Measurements from ENCODE around the gene PCDH9.
"Not testable (repeated sequence)": the region's sequence is repeated elsewhere in the genome, so short reads cannot be mapped to it uniquely, and the experiment has no call there.

The PCDH9 gene

GRCh38 chr13:66881170-66881569 lies 349.0 kb downstream of the PCDH9 start:
- not testable (repeated sequence) for FAIRE-seq

- no peak for FAIRE-seq
These were observed 350.1 kb downstream of the PCDH9 start for GRCh38 chr13:66879988-66880387.

- FAIRE-seq, result no peak
These were observed 354.9 kb downstream of the PCDH9 start for GRCh38 chr13:66875264-66875663.

- FAIRE-seq, result no peak
These were observed 365.5 kb downstream of the PCDH9 start for GRCh38 chr13:66864627-66865026.

GRCh38 chr13:66860878-66861417 lies 369.2 kb downstream of the PCDH9 start:
- no peak for FAIRE-seq

GRCh38 chr13:66859934-66860877 lies 369.9 kb downstream of the PCDH9 start:
- FAIRE-seq, result no peak

GRCh38 chr13:66859078-66859477 lies 371.1 kb downstream of the PCDH9 start:
- no peak for FAIRE-seq

- FAIRE-seq, result no peak
These were observed 372.0 kb downstream of the PCDH9 start for GRCh38 chr13:66858163-66858562.

- no peak for FAIRE-seq
These were observed 375.0 kb downstream of the PCDH9 start for GRCh38 chr13:66855131-66855530.

- no peak for FAIRE-seq
These were observed 376.6 kb downstream of the PCDH9 start for GRCh38 chr13:66853564-66853963.

GRCh38 chr13:66849706-66850105 lies 380.4 kb downstream of the PCDH9 start:
- no peak for FAIRE-seq

- FAIRE-seq, result no peak
These were observed 382.6 kb downstream of the PCDH9 start for GRCh38 chr13:66847541-66847940.

GRCh38 chr13:66845393-66845792 lies 384.7 kb downstream of the PCDH9 start:
- no peak for FAIRE-seq

- FAIRE-seq, result no peak
These were observed 385.2 kb downstream of the PCDH9 start for GRCh38 chr13:66844933-66845332.

GRCh38 chr13:66842766-66843165 lies 387.4 kb downstream of the PCDH9 start:
- no peak for FAIRE-seq

GRCh38 chr13:66840621-66841020 lies 389.5 kb downstream of the PCDH9 start:
- no peak for FAIRE-seq

GRCh38 chr13:66837246-66837645 lies 392.9 kb downstream of the PCDH9 start:
- FAIRE-seq, result no peak

GRCh38 chr13:66835040-66835628 lies 395.0 kb downstream of the PCDH9 start:
- no peak for FAIRE-seq

GRCh38 chr13:66830940-66831716 lies 399.0 kb downstream of the PCDH9 start:
- FAIRE-seq, result no peak

- no peak for FAIRE-seq
These were observed 400.3 kb downstream of the PCDH9 start for GRCh38 chr13:66829803-66830202.

- no peak for FAIRE-seq
These were observed 403.7 kb downstream of the PCDH9 start for GRCh38 chr13:66826398-66826797.

GRCh38 chr13:66821551-66821950 lies 408.6 kb downstream of the PCDH9 start:
- no peak for FAIRE-seq

- no peak for FAIRE-seq
These were observed 418.7 kb downstream of the PCDH9 start for GRCh38 chr13:66811455-66811854.
